ENCODE results near the gene JPH2. TPM values are rescaled to one million over a fixed set of nuclear protein-coding genes. Genes with fewer than 3 reads are reported as not detected.
A peak's percentile ranks its signal among the peaks of the same experiment; 100 is the strongest.

Gene JPH2
- total and polyA plus RNA-seq, 2 donors from 2014 or later: 2.5 to 11.4 TPM

- Histone ChIP-seq H3K36me3 (ENCODE audit: control insufficient read depth in 2 of 3, insufficient read depth in 3 of 3, low read length in 3 of 3) (no peaks in the 10 kb centered on the region), H3K4me3 (ENCODE audit: low read length in 3 of 3) (no peak overlapping the region), H3K9me3 (ENCODE audit: control insufficient read depth in 2 of 3, insufficient read depth in 1 of 3, low read length in 3 of 3) (peaks cover 0 to 7% (median 0%) of the 10 kb centered on the region in 3 donors), H3K27ac (ENCODE audit: low read depth in 2 of 2, low read length in 2 of 2) (no peak overlapping the region), H3K4me1 (ENCODE audit: control insufficient read depth in 2 of 3, insufficient read depth in 2 of 3, low read depth in 1 of 3, low read length in 3 of 3) (no peaks in the 10 kb centered on the region), H3K27me3 (ENCODE audit: control insufficient read depth, insufficient read depth, low read length) (no peaks in the 10 kb centered on the region), H3K9ac (ENCODE audit: low read length in 3 of 3) (no peak overlapping the region)
- TF ChIP-seq CTCF (IDR thresholded peaks at IDR 0.05; ENCODE audit: borderline replicate concordance, extremely low read depth, insufficient read depth): no peak
- DNase-seq: no peak
- intact Hi-C loops (cut with DNase I): no loop called here
- FAIRE-seq: no peak
Observed at GRCh38 chr20:44109951-44110361, 77.0 kb downstream of the JPH2 start.

DNA sequence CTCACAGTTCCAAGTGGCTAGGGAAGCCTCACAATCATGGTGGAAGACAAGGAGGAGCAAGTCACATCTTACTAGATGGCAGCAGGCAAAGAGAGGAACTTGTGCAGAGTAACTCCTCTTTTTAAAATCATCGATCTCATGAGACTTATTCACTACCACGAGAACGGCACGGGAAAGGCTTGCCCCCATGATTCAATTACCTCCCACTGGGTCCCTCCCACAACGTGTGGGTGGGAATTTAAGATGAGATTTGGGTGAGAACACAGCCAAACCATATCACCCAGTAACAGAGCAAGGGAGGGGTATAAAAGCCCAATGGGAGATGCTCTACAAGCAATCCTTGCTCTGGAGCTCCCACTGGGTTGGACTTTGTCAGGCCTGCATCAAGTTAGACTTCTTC lies 80.4 kb downstream of the JPH2 start:
- FAIRE-seq: no peak

DNA sequence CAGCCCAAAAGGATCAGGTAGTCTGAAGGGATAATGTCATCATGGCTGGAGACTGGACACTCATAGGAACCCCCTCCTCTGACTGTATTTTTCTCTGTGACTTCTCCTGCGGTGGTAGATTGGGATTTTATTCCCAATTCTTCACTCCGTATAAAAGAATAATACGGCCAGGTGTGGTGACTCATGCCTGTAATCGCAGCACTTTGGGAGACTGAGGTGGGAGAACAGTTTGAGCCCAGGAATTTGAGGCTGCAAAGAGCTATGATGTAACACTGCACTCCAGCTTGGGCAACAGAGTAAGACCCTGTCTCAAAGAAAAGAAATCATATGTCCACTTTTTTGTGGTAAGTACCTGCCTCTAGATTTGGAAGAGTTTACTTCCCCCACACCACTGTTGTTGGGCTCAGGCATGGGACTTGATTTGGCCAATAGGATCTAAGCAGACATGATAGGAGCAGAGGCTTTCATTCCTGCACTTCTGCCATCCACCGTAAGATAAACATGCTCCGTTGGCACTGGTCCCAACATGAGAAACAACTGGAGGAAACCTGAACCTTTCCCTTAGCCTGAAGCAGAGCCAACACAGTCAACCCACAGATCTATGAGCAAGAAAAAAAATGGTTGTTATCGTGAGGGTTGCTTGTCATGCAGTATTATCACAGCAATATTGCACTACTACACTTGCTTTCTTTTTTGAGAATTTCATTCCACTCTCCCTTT lies 82.0 kb downstream of the JPH2 start:
- DNase-seq (peak in 1 of 5 donors; percentile 64), FAIRE-seq (no peak)
- Histone ChIP-seq H3K9me3 (ENCODE audit: control insufficient read depth in 2 of 3, insufficient read depth in 1 of 3, low read length in 3 of 3) (peaks cover 0 to 7% (median 0%) of the 10 kb centered on the region in 3 donors), H3K9ac (ENCODE audit: low read length in 3 of 3) (no peak overlapping the region), H3K27me3 (ENCODE audit: control insufficient read depth, insufficient read depth, low read length) (no peaks in the 10 kb centered on the region), H3K4me3 (ENCODE audit: low read length in 3 of 3) (no peak overlapping the region), H3K36me3 (ENCODE audit: control insufficient read depth in 2 of 3, insufficient read depth in 3 of 3, low read length in 3 of 3) (no peaks in the 10 kb centered on the region), H3K27ac (ENCODE audit: low read depth in 2 of 2, low read length in 2 of 2) (no peak overlapping the region), H3K4me1 (ENCODE audit: control insufficient read depth in 2 of 3, insufficient read depth in 2 of 3, low read depth in 1 of 3, low read length in 3 of 3) (no peaks in the 10 kb centered on the region)
- TF ChIP-seq CTCF (IDR thresholded peaks at IDR 0.05; ENCODE audit: borderline replicate concordance, extremely low read depth, insufficient read depth): no peak
- intact Hi-C loops (cut with DNase I): no loop called here

More for the DNA sequence above, 80.4 kb downstream of the JPH2 start:
- peaks cover 0 to 7% (median 0%) of the 10 kb centered on the region in 3 donors for H3K9me3 ChIP-seq (ENCODE audit: control insufficient read depth in 2 of 3, insufficient read depth in 1 of 3, low read length in 3 of 3)
- no peak for DNase-seq
- H3K9ac ChIP-seq (ENCODE audit: low read length in 3 of 3): no peak overlapping the region
- no peaks in the 10 kb centered on the region for H3K27me3 ChIP-seq (ENCODE audit: control insufficient read depth, insufficient read depth, low read length)
- intact Hi-C loops (cut with DNase I): no loop called here
- no peaks in the 10 kb centered on the region for H3K4me1 ChIP-seq (ENCODE audit: control insufficient read depth in 2 of 3, insufficient read depth in 2 of 3, low read depth in 1 of 3, low read length in 3 of 3)
- H3K4me3 ChIP-seq (ENCODE audit: low read length in 3 of 3): no peak overlapping the region
- no peak for TF ChIP-seq CTCF (IDR thresholded peaks at IDR 0.05; ENCODE audit: borderline replicate concordance, extremely low read depth, insufficient read depth)
- H3K27ac ChIP-seq (ENCODE audit: low read depth in 2 of 2, low read length in 2 of 2): no peak overlapping the region
- H3K36me3 ChIP-seq (ENCODE audit: control insufficient read depth in 2 of 3, insufficient read depth in 3 of 3, low read length in 3 of 3): no peaks in the 10 kb centered on the region

Measured in kidney (tissue), 14 donors.